ENCODE measurements around the gene CST9L. TPM values are rescaled to one million over a fixed set of nuclear protein-coding genes. Genes with fewer than 3 reads are reported as not detected.

The CST9L gene, protein sequence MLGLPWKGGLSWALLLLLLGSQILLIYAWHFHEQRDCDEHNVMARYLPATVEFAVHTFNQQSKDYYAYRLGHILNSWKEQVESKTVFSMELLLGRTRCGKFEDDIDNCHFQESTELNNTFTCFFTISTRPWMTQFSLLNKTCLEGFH
- total RNA-seq (2013; cell fraction: nucleolus; rRNA removed) = not detected in 2 replicates
- total RNA-seq (2014; rRNA removed) (not detected in 2 replicates), total RNA-seq (2014; rRNA removed; fragmentation: Illumina TruSeq; extraction: Trizol) (not detected in 2 replicates), total RNA-seq (2021) (not detected in 2 replicates), polyA plus RNA-seq (2011; rRNA removed) (not detected in 2 replicates), polyA plus RNA-seq (2014; fragmentation: Illumina TruSeq; extraction: Trizol) (not detected in 2 replicates), polyA plus RNA-seq (2014; fragmentation: Nextera tagmentation; extraction: Ambion mirVana) (not detected), polyA plus RNA-seq (2014; rRNA removed) (not detected in 2 replicates), polyA plus RNA-seq (2016; fragmentation: Nextera tagmentation; extraction: Ambion mirVana) (not detected), polyA minus RNA-seq (2011; rRNA and poly(A)+ RNA removed) (not detected in 2 replicates), Bru-seq, nascent RNA (not detected), BruChase-seq, experiment 1, labeled RNA remaining after a 6-hour chase (not detected), BruChase-seq, experiment 2, labeled RNA remaining after a 2-hour chase (not detected)
- polyA plus RNA-seq (2011; ENCODE audit: low read depth) = not detected
- polyA plus RNA-seq (2011; cell fraction: cytosol; rRNA removed) = not detected in 2 replicates
- not detected in 2 replicates for polyA plus RNA-seq (2011; cell fraction: nucleus; rRNA removed)
- polyA plus RNA-seq (2012) = not detected in 2 replicates
- not detected in 2 replicates for polyA minus RNA-seq (2011; cell fraction: cytosol; rRNA and poly(A)+ RNA removed)
- polyA minus RNA-seq (2011; cell fraction: nucleus; rRNA and poly(A)+ RNA removed) = not detected in 2 replicates
- long read RNA-seq, experiment 1 = 0 reads
- long read RNA-seq, experiment 2 = 0 reads

DNA sequence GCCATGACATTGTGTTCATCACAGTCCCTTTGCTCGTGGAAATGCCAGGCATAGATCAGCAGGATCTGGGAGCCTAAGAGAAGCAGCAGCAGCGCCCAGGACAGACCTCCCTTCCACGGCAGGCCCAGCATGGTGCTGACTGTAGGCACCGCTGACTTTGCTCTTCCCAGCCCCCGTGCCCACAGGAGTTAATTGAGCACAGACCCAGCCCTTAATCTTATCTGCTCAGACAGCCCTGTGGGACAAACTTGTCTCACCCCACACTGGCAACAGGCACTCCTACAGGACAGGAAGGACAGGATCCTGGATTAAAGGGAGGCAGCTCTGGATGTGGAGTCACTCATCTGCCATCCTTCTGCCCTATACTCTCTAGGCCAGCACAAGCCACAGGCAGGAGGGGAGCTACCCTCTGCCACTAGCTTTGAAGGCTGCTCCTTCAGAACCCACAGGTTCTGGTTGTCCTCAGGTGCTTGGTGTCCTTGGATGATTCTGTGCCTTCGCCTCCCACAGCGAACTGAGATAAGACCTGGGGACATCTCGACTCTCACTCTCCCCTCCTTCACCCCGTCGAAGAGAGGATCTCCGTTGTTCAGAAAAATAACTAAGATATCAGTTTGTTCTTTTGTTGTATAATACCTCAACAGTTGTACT, at the start of gene CST9L:
CST9L (minus strand) TSS at position 165 of the 651 bp plus-strand sequence; CDS start at position 131, 34 bp downstream.
- ATAC-seq = no peak
- ChIA-PET CTCF (no interaction called here), SMC1A (ENCODE audit: uncharacterized antibody, unreplicated experiment) (no interaction called here), POLR2A (no interaction called here), RAD21 (ENCODE audit: unreplicated experiment) (no interaction called here)
- in situ Hi-C loops (cut with MboI) = no loop called here
- BruUV-seq (replicated peaks) = no TSS peak
- no peaks in the 10 kb centered on the region for H3K79me2 ChIP-seq (ENCODE audit: control insufficient read depth, insufficient read depth, low read length)
- 15% methylated on average over 11 of the region's 11 CpGs for WGBS (ENCODE audit: insufficient coverage, insufficient replicate concordance, low lambda C conversion rate, missing lambda C conversion rate)
- H2AFZ ChIP-seq (ENCODE audit: control insufficient read depth, low read depth, low read length) = no peak within 1 kb of the TSS
- H4K20me1 ChIP-seq (ENCODE audit: control insufficient read depth, insufficient read depth) = no peaks in the 10 kb centered on the region
- no peak within 1 kb of the TSS for H3K27ac ChIP-seq (ENCODE audit: control insufficient read depth, insufficient read depth)
- H3K9me3 ChIP-seq (replicated peaks; ENCODE audit: control insufficient read depth, insufficient read depth, low read length) = no peaks in the 10 kb centered on the region
- intact Hi-C loops (cut with micrococcal nuclease; ENCODE audit: unreplicated experiment) = no loop called here
- FAIRE-seq = no peak
- H3K36me3 ChIP-seq (ENCODE audit: control insufficient read depth in 2 of 2, insufficient read depth in 2 of 2, low read length in 1 of 2) = no peaks in the 10 kb centered on the region
- no peak for DNase-seq (ENCODE audit: low read depth, low spot score)
- H3K9ac ChIP-seq (ENCODE audit: control insufficient read depth, insufficient read depth, low read length) = no peak within 1 kb of the TSS
- no peaks in the 10 kb centered on the region; a peak in 2 of 4 replicates for H3K27me3 ChIP-seq (replicated peaks in 1 of 2; ENCODE audit: control insufficient read depth in 2 of 2, insufficient read depth in 2 of 2, low read length in 1 of 2)
- no peak within 1 kb of the TSS for H3K4me3 ChIP-seq
- no peaks in the 10 kb centered on the region for H3K4me1 ChIP-seq (ENCODE audit: control insufficient read depth, insufficient read depth, low read length)
- H3K4me2 ChIP-seq (ENCODE audit: control insufficient read depth, insufficient read depth) = no peak within 1 kb of the TSS
- TF ChIP-seq, protein P1, sequence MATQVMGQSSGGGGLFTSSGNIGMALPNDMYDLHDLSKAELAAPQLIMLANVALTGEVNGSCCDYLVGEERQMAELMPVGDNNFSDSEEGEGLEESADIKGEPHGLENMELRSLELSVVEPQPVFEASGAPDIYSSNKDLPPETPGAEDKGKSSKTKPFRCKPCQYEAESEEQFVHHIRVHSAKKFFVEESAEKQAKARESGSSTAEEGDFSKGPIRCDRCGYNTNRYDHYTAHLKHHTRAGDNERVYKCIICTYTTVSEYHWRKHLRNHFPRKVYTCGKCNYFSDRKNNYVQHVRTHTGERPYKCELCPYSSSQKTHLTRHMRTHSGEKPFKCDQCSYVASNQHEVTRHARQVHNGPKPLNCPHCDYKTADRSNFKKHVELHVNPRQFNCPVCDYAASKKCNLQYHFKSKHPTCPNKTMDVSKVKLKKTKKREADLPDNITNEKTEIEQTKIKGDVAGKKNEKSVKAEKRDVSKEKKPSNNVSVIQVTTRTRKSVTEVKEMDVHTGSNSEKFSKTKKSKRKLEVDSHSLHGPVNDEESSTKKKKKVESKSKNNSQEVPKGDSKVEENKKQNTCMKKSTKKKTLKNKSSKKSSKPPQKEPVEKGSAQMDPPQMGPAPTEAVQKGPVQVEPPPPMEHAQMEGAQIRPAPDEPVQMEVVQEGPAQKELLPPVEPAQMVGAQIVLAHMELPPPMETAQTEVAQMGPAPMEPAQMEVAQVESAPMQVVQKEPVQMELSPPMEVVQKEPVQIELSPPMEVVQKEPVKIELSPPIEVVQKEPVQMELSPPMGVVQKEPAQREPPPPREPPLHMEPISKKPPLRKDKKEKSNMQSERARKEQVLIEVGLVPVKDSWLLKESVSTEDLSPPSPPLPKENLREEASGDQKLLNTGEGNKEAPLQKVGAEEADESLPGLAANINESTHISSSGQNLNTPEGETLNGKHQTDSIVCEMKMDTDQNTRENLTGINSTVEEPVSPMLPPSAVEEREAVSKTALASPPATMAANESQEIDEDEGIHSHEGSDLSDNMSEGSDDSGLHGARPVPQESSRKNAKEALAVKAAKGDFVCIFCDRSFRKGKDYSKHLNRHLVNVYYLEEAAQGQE (IDR thresholded peaks at IDR 0.05; ENCODE audit: low read depth, low read length) = no peak
- TF ChIP-seq, protein P2, sequence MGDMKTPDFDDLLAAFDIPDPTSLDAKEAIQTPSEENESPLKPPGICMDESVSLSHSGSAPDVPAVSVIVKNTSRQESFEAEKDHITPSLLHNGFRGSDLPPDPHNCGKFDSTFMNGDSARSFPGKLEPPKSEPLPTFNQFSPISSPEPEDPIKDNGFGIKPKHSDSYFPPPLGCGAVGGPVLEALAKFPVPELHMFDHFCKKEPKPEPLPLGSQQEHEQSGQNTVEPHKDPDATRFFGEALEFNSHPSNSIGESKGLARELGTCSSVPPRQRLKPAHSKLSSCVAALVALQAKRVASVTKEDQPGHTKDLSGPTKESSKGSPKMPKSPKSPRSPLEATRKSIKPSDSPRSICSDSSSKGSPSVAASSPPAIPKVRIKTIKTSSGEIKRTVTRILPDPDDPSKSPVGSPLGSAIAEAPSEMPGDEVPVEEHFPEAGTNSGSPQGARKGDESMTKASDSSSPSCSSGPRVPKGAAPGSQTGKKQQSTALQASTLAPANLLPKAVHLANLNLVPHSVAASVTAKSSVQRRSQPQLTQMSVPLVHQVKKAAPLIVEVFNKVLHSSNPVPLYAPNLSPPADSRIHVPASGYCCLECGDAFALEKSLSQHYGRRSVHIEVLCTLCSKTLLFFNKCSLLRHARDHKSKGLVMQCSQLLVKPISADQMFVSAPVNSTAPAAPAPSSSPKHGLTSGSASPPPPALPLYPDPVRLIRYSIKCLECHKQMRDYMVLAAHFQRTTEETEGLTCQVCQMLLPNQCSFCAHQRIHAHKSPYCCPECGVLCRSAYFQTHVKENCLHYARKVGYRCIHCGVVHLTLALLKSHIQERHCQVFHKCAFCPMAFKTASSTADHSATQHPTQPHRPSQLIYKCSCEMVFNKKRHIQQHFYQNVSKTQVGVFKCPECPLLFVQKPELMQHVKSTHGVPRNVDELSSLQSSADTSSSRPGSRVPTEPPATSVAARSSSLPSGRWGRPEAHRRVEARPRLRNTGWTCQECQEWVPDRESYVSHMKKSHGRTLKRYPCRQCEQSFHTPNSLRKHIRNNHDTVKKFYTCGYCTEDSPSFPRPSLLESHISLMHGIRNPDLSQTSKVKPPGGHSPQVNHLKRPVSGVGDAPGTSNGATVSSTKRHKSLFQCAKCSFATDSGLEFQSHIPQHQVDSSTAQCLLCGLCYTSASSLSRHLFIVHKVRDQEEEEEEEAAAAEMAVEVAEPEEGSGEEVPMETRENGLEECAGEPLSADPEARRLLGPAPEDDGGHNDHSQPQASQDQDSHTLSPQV (IDR thresholded peaks at IDR 0.05) = no peak
- TF ChIP-seq, protein P3, sequence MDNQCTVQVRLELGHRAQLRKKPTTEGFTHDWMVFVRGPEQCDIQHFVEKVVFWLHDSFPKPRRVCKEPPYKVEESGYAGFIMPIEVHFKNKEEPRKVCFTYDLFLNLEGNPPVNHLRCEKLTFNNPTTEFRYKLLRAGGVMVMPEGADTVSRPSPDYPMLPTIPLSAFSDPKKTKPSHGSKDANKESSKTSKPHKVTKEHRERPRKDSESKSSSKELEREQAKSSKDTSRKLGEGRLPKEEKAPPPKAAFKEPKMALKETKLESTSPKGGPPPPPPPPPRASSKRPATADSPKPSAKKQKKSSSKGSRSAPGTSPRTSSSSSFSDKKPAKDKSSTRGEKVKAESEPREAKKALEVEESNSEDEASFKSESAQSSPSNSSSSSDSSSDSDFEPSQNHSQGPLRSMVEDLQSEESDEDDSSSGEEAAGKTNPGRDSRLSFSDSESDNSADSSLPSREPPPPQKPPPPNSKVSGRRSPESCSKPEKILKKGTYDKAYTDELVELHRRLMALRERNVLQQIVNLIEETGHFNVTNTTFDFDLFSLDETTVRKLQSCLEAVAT (IDR thresholded peaks at IDR 0.05) = no peak
- TF ChIP-seq SREBF1 (IDR thresholded peaks at IDR 0.05; ENCODE audit: low read length) (no peak), TCF3 (IDR thresholded peaks at IDR 0.05; ENCODE audit: borderline replicate concordance, insufficient read depth, low read depth, low read length) (no peak), RELA (IDR thresholded peaks at IDR 0.05; ENCODE audit: borderline replicate concordance, partially characterized antibody) (no peak), SP1 (IDR thresholded peaks at IDR 0.05; ENCODE audit: low read depth, low read length) (no peak), CHD1 (IDR thresholded peaks at IDR 0.05; ENCODE audit: low read depth, low read length) (no peak), NRF1 (conservative IDR thresholded peaks at IDR 0.05; ENCODE audit: low read depth, low read length) (no peak)
- TF ChIP-seq, protein P4, sequence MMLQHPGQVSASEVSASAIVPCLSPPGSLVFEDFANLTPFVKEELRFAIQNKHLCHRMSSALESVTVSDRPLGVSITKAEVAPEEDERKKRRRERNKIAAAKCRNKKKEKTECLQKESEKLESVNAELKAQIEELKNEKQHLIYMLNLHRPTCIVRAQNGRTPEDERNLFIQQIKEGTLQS (IDR thresholded peaks at IDR 0.05; ENCODE audit: borderline replicate concordance, extremely low read depth, low read depth, low read length) = no peak
